Activated CD4-positive, CD25-positive, alpha-beta regulatory T cell (primary cell): ENCODE data around the gene ADGRV1.

Source experiments
- DNase-seq, 4 experiments: peaks; one replicate each; lab custom pipeline; 2025; lab: John Stamatoyannopoulos, UW

Gene ADGRV1

GRCh38 chr5:91206734-91207133 is 648.1 kb downstream of the ADGRV1 start:
- DNase-seq, result no peak

GRCh38 chr5:91207248-91207647 is 648.7 kb downstream of the ADGRV1 start:
- DNase-seq, result no peak

GRCh38 chr5:91211997-91212713 is 653.6 kb downstream of the ADGRV1 start:
- DNase-seq, result no peak

- no peak for DNase-seq
Measured at GRCh38 chr5:91212714-91213092, 654.1 kb downstream of the ADGRV1 start.
